Endodermal cell (in vitro differentiated cells): Measurements from ENCODE around the gene CLCF1. TPM values are rescaled to one million over a fixed set of nuclear protein-coding genes. Genes with fewer than 3 reads are reported as not detected.

Experiments
- DNase-seq: peaks from one replicate; pipeline ENCODE4 v3.0.0-alpha.2; 2017
- H3K27ac ChIP-seq: 2 replicates; pipeline ENCODE4 v1.5.1; 2013; ENCODE audit warnings: mild to moderate bottlenecking, low read depth, low read length, moderate library complexity
- H3K27me3 ChIP-seq: 2 replicates; pipeline ENCODE4 v1.6.1; 2013; ENCODE audit warnings: mild to moderate bottlenecking, low read length, moderate library complexity; ENCODE audit not compliant: insufficient read depth, control insufficient read depth, poor library complexity, severe bottlenecking
- H3K36me3 ChIP-seq: 2 replicates; pipeline ENCODE4 v1.7.0; 2013; ENCODE audit warnings: mild to moderate bottlenecking, low read length, moderate library complexity; ENCODE audit not compliant: control insufficient read depth, insufficient read depth
- H3K4me1 ChIP-seq: one replicate; pipeline ENCODE4 v1.7.0; 2013; ENCODE audit warnings: low read length; ENCODE audit not compliant: control insufficient read depth, insufficient read depth
- H3K4me3 ChIP-seq: 2 replicates; pipeline ENCODE4 v1.5.1; 2013; ENCODE audit warnings: mild to moderate bottlenecking, low read length, moderate library complexity
- H3K9ac ChIP-seq: 2 replicates; pipeline ENCODE4 v1.6.1; 2013; ENCODE audit warnings: mild to moderate bottlenecking, low read length, moderate library complexity; ENCODE audit not compliant: poor library complexity, severe bottlenecking; ENCODE audit errors: extremely low read depth
- H3K9me3 ChIP-seq: 2 replicates; pipeline ENCODE4 v1.6.1; 2013; ENCODE audit warnings: mild to moderate bottlenecking, low read length, moderate library complexity; ENCODE audit not compliant: control insufficient read depth
- H3K27ac Mint-ChIP-seq: 2 replicates; pipeline ENCODE4 v1.8.0; 2020; ENCODE audit warnings: mixed read lengths
- H3K27me3 Mint-ChIP-seq: 2 replicates; pipeline ENCODE4 v1.8.0; 2021; ENCODE audit warnings: mild to moderate bottlenecking, mixed read lengths; ENCODE audit not compliant: insufficient read depth
- H3K36me3 Mint-ChIP-seq: 2 replicates; pipeline ENCODE4 v1.8.0; 2020; ENCODE audit warnings: low read depth, mixed read lengths
- H3K4me1 Mint-ChIP-seq: 2 replicates; pipeline ENCODE4 v1.8.0; 2020; ENCODE audit warnings: mixed read lengths
- H3K4me3 Mint-ChIP-seq: 2 replicates; pipeline ENCODE4 v1.8.0; 2020; ENCODE audit warnings: mild to moderate bottlenecking, moderate library complexity, mixed read lengths
- H3K9me3 Mint-ChIP-seq: 2 replicates; pipeline ENCODE4 v1.8.0; 2020; ENCODE audit warnings: mild to moderate bottlenecking, mixed read lengths
- WGBS, 2 experiments: methylation state at CpG; one replicate each; pipeline versions ENCODE4 v1.1.5 to v1.1.7; 2013; ENCODE audit warnings: missing lambda C conversion rate in 2 of 2, mixed read lengths in 1 of 2; ENCODE audit not compliant: insufficient coverage in 1 of 2, insufficient read length in 1 of 2; 5-methylcytosine and 5-hydroxymethylcytosine counted together
- total RNA-seq, 2 donors: library from RNA; stranded (reverse); fragmentation: NEBNext Ultra II Directional in 1 of 2; extraction: Animal tissue kit (Norgen Biotek cat#: 25700) in 1 of 2; gene quantifications; 2 replicates in 1 of 2; 3 replicates in 1 of 2; pipeline ENCODE4 v1.2.1, GENCODE V29; 2021
- TF ChIP-seq, protein P1 (sequence below): fragments of 200-600 bp; sonication (generic); conservative IDR thresholded peaks from 2 replicates; pipeline ENCODE4 v1.5.0; 2021; ENCODE audit warnings: antibody characterized with exemption, mild to moderate bottlenecking

The CLCF1 gene
- total RNA-seq, 2 donors from 2014 or later, result 3.6 to 4.8 TPM

DNA sequence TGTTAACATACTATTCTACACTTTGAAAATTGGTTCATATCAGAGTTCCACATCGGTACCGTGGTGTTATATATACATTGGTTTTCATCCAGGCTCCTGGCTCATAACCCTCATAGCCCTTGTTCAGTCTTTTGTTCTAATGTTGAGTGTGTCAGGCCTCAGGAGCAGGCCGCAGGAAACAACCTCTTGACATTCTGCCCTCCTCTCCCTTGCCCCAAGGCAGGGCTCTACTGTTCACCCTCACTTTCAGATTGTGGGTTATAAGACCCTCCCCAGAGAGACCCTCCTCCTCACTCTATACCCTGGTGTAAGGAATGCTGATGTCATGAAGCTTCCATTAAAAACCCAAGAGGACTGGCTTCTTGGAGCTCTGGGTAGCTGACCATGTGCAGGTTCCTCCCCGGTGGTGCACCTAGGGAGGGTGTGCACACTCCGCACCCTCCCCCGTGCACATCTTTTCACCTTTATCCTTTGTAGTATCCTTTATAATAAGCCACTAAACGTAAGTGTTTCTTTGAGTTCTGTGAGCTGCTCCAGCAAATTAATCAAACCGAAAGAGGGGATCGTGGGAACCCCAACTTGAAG, 58.0 kb downstream of the CLCF1 start:
- Histone ChIP-seq H3K9me3 (no peaks in the 10 kb centered on the region), H3K4me1 (no peaks in the 10 kb centered on the region), H3K27me3 (peaks cover 21% of the 10 kb centered on the region), H3K9ac (no peak overlapping the region), H3K36me3 (no peaks in the 10 kb centered on the region), H3K4me3 (no peak overlapping the region), H3K27ac (no peak overlapping the region)
- Mint-ChIP-seq H3K4me3 (peak overlapping the region; percentile 81), H3K36me3 (peaks cover 3% of the 10 kb centered on the region), H3K4me1 (peaks cover 5% of the 10 kb centered on the region), H3K9me3 (no peaks in the 10 kb centered on the region), H3K27me3 (peaks cover 26% of the 10 kb centered on the region), H3K27ac (no peak overlapping the region)
- DNase-seq, result no peak
- WGBS, 2 experiments, result 90 to 98% methylated on average over 9 of the region's 9 CpGs
- TF ChIP-seq, protein P1, sequence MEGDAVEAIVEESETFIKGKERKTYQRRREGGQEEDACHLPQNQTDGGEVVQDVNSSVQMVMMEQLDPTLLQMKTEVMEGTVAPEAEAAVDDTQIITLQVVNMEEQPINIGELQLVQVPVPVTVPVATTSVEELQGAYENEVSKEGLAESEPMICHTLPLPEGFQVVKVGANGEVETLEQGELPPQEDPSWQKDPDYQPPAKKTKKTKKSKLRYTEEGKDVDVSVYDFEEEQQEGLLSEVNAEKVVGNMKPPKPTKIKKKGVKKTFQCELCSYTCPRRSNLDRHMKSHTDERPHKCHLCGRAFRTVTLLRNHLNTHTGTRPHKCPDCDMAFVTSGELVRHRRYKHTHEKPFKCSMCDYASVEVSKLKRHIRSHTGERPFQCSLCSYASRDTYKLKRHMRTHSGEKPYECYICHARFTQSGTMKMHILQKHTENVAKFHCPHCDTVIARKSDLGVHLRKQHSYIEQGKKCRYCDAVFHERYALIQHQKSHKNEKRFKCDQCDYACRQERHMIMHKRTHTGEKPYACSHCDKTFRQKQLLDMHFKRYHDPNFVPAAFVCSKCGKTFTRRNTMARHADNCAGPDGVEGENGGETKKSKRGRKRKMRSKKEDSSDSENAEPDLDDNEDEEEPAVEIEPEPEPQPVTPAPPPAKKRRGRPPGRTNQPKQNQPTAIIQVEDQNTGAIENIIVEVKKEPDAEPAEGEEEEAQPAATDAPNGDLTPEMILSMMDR, result no peak

DNA sequence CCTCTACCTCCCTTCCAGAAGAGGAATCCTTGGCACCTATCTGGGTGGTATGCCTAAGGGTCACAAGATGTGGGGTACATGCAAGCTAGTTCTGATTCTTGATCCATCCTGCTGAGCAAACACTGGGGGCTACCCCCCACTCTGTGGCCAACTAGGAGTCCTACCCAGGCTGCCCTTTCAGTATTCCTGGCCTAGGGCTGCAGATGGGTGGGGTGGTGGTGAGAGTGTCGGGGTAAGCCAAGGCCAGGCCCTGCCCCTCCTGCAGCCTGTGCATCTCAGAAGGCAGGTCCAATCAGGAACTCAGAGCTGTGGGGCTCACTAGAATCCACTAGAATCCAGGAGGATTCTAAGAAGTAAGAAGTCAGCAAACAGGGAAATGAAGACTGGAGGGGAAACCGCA, 59.2 kb downstream of the CLCF1 start:
- H3K4me1 ChIP-seq, result no peaks in the 10 kb centered on the region
- 98 to 100% methylated on average over 1 to 2 of the region's 2 CpGs for WGBS, 2 experiments
- Mint-ChIP-seq H3K27me3 (peaks cover 15% of the 10 kb centered on the region), H3K4me3 (no peak overlapping the region), H3K9me3 (no peaks in the 10 kb centered on the region), H3K27ac (no peak overlapping the region), H3K36me3 (peaks cover 6% of the 10 kb centered on the region), H3K4me1 (peaks cover 5% of the 10 kb centered on the region)
- H3K27ac ChIP-seq, result no peak overlapping the region
- H3K9me3 ChIP-seq, result no peaks in the 10 kb centered on the region
- peaks cover under 1% of the 10 kb centered on the region for H3K36me3 ChIP-seq
- peaks cover 12% of the 10 kb centered on the region for H3K27me3 ChIP-seq
- no peak overlapping the region for H3K9ac ChIP-seq
- TF ChIP-seq, protein P1, result no peak
- no peak for DNase-seq
- no peak overlapping the region for H3K4me3 ChIP-seq

Other genes starting within 250 kb of the CLCF1 start
- gene GRK2, start 107.1 kb downstream of the CLCF1 start, total RNA-seq, result 10 to 100 TPM; 58.0 to 61.7 TPM
- 10 to 100 TPM; 56.6 to 58.6 TPM for gene ANKRD13D, start 84.3 kb downstream of the CLCF1 start, total RNA-seq
- 10 to 100 TPM; 39.1 to 44.4 TPM for gene SSH3, start 70.1 kb downstream of the CLCF1 start, total RNA-seq
- 10 to 100 TPM; 40.7 to 47.6 TPM for gene POLD4, start 20.1 kb downstream of the CLCF1 start, total RNA-seq
- gene RAD9A, start 18.4 kb upstream of the CLCF1 start, total RNA-seq, result 10 to 100 TPM; 28.3 to 41.4 TPM
- 100 to 1,000 TPM; 182 to 212 TPM for gene PPP1CA, start 28.3 kb upstream of the CLCF1 start, total RNA-seq
- gene TBC1D10C, start 30.5 kb upstream of the CLCF1 start, total RNA-seq, result under 1 TPM in 1 of 2 donors, not detected in 1; 0.20 TPM
- gene CARNS1, start 42.1 kb upstream of the CLCF1 start, total RNA-seq, result 1 to 10 TPM; 1.6 to 2.2 TPM
- gene RPS6KB2, start 54.9 kb upstream of the CLCF1 start, total RNA-seq, result 10 to 100 TPM; 47.0 to 51.8 TPM
- gene PTPRCAP, start 64.1 kb upstream of the CLCF1 start, total RNA-seq, result 1 to 10 TPM in 1 of 2 donors, not detected in 1; 2.1 TPM
- gene CORO1B, start 69.9 kb upstream of the CLCF1 start, total RNA-seq, result 100 to 1,000 TPM; 112 to 131 TPM
- not detected for gene GPR152, start 79.1 kb upstream of the CLCF1 start, total RNA-seq
- gene CABP4, start 81.8 kb upstream of the CLCF1 start, total RNA-seq, result not detected
- 10 to 100 TPM; 67.4 to 87.8 TPM for gene TMEM134, start 95.7 kb upstream of the CLCF1 start, total RNA-seq
- gene AIP, start 109.4 kb upstream of the CLCF1 start, total RNA-seq, result 10 to 100 TPM; 27.6 to 33.8 TPM
- 100 to 1,000 TPM in 1 of 2 donors, 10 to 100 TPM in 1; 94.6 to 104 TPM for gene PITPNM1, start 131.8 kb upstream of the CLCF1 start, total RNA-seq
- 10 to 100 TPM; 30.6 to 47.6 TPM for gene CDK2AP2, start 134.6 kb upstream of the CLCF1 start, total RNA-seq
- not detected for gene CABP2, start 149.8 kb upstream of the CLCF1 start, total RNA-seq
- gene GSTP1, start 210.2 kb upstream of the CLCF1 start, total RNA-seq, result 1,000 to 10,000 TPM; 1,359 to 1,473 TPM
- 100 to 1,000 TPM; 135 to 160 TPM for gene NDUFV1, start 233.3 kb upstream of the CLCF1 start, total RNA-seq